Glutamatergic neuron (in vitro differentiated cells): ENCODE data around the gene RAB14. TPM values are rescaled to one million over a fixed set of nuclear protein-coding genes. Genes with fewer than 3 reads are reported as not detected.

ENCODE experiments used
- DNase-seq: peaks from one replicate; pipeline ENCODE4 v3.0.0; 2022
- H3K27ac Mint-ChIP-seq: one replicate; pipeline ENCODE4 v1.8.0; 2020; ENCODE audit warnings: mild to moderate bottlenecking, mixed read lengths, inconsistent platforms; ENCODE audit not compliant: unreplicated experiment
- H3K27me3 Mint-ChIP-seq: one replicate; pipeline ENCODE4 v1.8.0; 2020; ENCODE audit warnings: mild to moderate bottlenecking, moderate library complexity, mixed read lengths, inconsistent platforms; ENCODE audit not compliant: unreplicated experiment
- H3K36me3 Mint-ChIP-seq: one replicate; pipeline ENCODE4 v1.8.0; 2020; ENCODE audit warnings: mild to moderate bottlenecking, mixed read lengths, inconsistent platforms; ENCODE audit not compliant: unreplicated experiment
- H3K4me1 Mint-ChIP-seq: one replicate; pipeline ENCODE4 v1.8.0; 2020; ENCODE audit warnings: mild to moderate bottlenecking, low read depth, mixed read lengths, inconsistent platforms; ENCODE audit not compliant: unreplicated experiment
- H3K4me3 Mint-ChIP-seq: one replicate; pipeline ENCODE4 v1.8.0; 2020; ENCODE audit warnings: mild to moderate bottlenecking, mixed read lengths, inconsistent platforms; ENCODE audit not compliant: unreplicated experiment
- H3K9me3 Mint-ChIP-seq: one replicate; pipeline ENCODE4 v1.8.0; 2020; ENCODE audit warnings: mild to moderate bottlenecking, moderate library complexity, mixed read lengths, inconsistent platforms; ENCODE audit not compliant: unreplicated experiment
- total RNA-seq: library from RNA; stranded (reverse); fragmentation: NEBNext Ultra II Directional; extraction: Animal tissue kit (Norgen Biotek cat#: 25700); gene quantifications from one replicate; pipeline ENCODE4 v1.2.1, GENCODE V29; 2021; ENCODE audit not compliant: unreplicated experiment
- TF ChIP-seq, protein P1 (sequence below): fragments of 200-600 bp; sonication (generic); IDR thresholded peaks from one replicate; pipeline ENCODE4 v1.5.0; 2021; ENCODE audit not compliant: partially characterized antibody, unreplicated experiment

RAB14 gene
- total RNA-seq, 1 donor from 2014 or later = 50.7 TPM

GRCh38 chr9:121141306-121141705, 60.4 kb downstream of the RAB14 start:
- Mint-ChIP-seq H3K36me3 (no peaks in the 10 kb centered on the region), H3K27me3 (no peaks in the 10 kb centered on the region), H3K27ac (no peak overlapping the region), H3K4me1 (no peaks in the 10 kb centered on the region), H3K9me3 (no peaks in the 10 kb centered on the region), H3K4me3 (no peak overlapping the region)
- no peak for DNase-seq
- TF ChIP-seq, protein P1, sequence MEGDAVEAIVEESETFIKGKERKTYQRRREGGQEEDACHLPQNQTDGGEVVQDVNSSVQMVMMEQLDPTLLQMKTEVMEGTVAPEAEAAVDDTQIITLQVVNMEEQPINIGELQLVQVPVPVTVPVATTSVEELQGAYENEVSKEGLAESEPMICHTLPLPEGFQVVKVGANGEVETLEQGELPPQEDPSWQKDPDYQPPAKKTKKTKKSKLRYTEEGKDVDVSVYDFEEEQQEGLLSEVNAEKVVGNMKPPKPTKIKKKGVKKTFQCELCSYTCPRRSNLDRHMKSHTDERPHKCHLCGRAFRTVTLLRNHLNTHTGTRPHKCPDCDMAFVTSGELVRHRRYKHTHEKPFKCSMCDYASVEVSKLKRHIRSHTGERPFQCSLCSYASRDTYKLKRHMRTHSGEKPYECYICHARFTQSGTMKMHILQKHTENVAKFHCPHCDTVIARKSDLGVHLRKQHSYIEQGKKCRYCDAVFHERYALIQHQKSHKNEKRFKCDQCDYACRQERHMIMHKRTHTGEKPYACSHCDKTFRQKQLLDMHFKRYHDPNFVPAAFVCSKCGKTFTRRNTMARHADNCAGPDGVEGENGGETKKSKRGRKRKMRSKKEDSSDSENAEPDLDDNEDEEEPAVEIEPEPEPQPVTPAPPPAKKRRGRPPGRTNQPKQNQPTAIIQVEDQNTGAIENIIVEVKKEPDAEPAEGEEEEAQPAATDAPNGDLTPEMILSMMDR = no peak

DNA sequence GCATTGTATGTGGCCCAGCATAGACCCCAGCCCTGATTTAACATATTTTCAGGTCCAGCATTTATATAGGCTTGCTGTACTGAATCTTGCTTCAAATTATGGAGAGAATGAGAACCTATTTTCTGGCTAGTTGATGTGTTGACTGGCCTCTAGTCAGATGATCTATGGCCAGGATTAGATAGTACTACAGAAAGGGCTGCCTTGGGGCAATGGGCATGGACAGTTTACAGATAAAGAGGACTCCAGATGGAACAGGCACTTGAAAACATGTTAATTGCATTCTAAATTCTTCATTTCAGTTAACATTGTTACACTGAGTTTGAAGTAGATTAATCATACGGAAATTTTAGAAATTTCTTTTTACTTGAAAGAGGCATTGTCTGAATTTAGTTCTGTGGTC, 61.5 kb downstream of the RAB14 start:
- Mint-ChIP-seq H3K9me3 (no peaks in the 10 kb centered on the region), H3K4me3 (no peak overlapping the region), H3K27me3 (no peaks in the 10 kb centered on the region), H3K27ac (no peak overlapping the region), H3K4me1 (no peaks in the 10 kb centered on the region), H3K36me3 (no peaks in the 10 kb centered on the region)
- no peak for DNase-seq
- TF ChIP-seq, protein P1 = no peak

DNA sequence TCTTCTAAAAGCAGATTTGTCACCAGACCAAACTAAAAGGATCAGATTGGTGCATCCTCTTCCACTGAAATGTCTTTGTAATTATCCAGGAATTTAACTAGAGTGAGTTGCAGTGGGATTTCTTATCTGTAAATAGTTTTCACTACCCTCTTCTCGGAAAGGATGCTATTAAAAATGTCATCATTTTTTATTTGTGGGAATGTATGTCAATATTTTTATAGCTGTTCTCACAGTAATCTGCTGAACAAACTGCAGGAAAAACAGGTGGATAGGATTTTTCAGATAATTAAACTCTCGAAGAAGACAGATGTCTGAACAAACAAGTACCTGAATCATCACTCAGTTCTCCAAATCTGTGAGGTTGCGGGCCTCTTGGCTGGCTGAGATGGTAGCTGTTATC, 62.7 kb downstream of the RAB14 start:
- Mint-ChIP-seq H3K4me1 (no peaks in the 10 kb centered on the region), H3K27me3 (no peaks in the 10 kb centered on the region), H3K36me3 (no peaks in the 10 kb centered on the region), H3K4me3 (no peak overlapping the region), H3K9me3 (no peaks in the 10 kb centered on the region), H3K27ac (no peak overlapping the region)
- TF ChIP-seq, protein P1 = no peak
- DNase-seq = no peak

GRCh38 chr9:121138561-121138960, 63.1 kb downstream of the RAB14 start:
- Mint-ChIP-seq H3K27ac (no peak overlapping the region), H3K9me3 (no peaks in the 10 kb centered on the region), H3K36me3 (no peaks in the 10 kb centered on the region), H3K4me1 (no peaks in the 10 kb centered on the region), H3K4me3 (no peak overlapping the region), H3K27me3 (no peaks in the 10 kb centered on the region)
- no peak for DNase-seq
- TF ChIP-seq, protein P1 = no peak

GRCh38 chr9:121135642-121136041, 66.0 kb downstream of the RAB14 start:
- TF ChIP-seq, protein P1 = no peak
- Mint-ChIP-seq H3K27me3 (no peaks in the 10 kb centered on the region), H3K4me3 (no peak overlapping the region), H3K9me3 (no peaks in the 10 kb centered on the region), H3K27ac (no peak overlapping the region), H3K36me3 (no peaks in the 10 kb centered on the region), H3K4me1 (no peaks in the 10 kb centered on the region)
- DNase-seq = no peak
